GM21526 (cell line): ENCODE data around the gene SLC23A1.
"Not testable (repeated sequence)": the region's sequence is repeated elsewhere in the genome, so short reads cannot be mapped to it uniquely, and the experiment has no call there.

Experiments used
- ATAC-seq: cut with Tn5 transposase; IDR thresholded peaks from one replicate; pipeline ENCODE4 v1.9.1; 2021; ENCODE audit warnings: moderate library complexity; ENCODE audit not compliant: unreplicated experiment, low FRiP score

Gene SLC23A1

DNA sequence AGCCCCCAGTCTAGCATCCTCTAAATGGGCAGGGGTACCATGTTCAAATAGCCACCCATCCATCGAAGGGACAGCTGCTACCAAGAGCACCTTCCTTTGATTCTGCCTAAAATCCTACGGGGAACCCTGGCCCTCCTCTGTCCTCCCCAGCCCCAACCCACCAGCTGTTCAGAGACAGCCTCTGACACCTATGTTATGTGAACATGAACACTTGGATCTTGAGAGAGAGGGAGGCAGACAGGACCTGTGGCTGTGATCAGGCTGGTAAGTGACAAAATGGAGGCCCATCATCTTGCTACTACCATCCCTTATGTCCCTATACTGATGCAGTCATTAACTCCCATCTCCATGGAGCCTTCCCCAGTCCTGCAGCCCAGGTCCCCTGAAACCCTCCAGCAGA is 8.2 kb downstream of the SLC23A1 start:
- no peak for ATAC-seq

DNA sequence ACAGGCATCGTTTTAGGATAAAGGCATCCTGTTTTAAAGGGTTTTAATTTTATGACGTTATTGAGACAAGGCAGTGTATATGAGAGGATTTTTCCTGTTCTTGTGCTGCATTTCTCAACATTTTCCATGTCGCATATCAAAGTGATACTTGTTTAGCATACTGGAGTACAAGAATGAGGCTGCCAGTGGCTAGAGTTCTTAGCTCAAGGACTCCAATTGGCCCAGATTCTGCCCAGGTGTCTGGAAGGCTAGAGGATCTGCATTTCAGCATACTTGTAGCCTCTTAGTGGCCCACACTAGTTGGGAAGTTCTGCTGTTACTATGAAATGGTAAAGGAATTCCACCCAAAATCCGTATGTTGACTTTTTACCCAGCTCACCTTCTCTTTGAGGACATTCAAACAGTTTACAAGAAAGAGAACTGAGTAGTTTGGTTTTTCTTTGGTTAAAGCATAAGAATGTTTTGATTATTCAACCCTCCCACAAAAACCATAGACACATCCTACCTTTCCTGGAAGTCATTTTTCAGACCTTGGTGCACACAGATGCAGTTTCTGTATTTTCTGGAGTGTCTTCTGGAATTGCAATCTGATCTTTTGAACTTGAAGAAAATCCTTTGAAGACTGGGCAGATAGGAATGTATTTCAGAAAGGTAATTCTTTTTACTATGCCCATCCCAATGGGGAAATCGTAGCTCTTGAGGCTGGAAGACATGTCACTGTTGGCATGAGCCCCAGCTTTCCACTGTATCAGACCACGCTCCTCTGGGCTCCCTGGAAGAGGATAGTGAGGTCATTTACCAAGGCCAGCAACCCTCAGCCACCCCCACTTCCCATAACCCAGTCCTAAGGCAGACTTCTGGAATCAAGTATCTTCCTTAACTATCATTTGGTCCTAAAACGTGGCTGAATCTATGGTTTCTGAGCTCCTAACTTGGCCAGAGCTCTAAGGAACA is 11.3 kb downstream of the SLC23A1 start:
- ATAC-seq: no peak

DNA sequence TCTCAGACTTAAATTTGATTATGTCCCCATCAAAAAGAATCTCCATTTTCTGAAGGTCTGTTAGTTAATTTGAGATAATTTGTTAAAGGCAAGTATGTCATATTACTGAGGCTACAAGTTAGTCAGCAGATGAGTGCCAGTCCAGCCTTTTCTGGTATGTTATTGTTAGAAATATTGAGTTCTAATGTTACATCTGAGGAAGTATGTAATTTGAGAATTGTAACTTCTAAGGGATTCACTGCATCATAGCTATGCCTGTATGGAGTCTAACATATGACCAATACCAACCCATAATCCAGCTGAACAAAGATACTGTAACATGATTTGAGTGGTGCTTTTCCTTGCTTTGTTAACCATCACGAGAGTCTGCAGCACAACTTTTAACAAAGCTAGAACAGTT is 13.9 kb downstream of the SLC23A1 start:
- ATAC-seq: no peak

DNA sequence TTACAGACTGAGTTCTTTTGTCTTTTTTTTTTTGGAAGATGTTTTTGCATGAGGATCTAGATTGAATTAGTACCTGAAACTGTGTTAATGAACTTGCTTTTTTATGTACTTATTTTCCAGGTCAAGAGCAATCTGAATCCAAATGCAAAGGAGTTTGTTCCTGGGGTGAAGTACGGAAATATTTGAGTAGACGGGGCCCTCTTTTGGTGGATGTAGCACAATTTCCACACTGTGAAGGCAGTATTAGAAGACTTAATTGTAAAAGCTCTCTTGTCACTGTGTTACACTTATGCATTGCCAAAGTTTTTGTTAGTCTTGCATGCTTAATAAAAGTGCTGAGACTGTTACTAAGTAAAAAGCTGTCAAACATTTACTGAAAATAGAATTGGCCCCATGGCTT is 14.5 kb downstream of the SLC23A1 start:
- ATAC-seq: no peak

DNA sequence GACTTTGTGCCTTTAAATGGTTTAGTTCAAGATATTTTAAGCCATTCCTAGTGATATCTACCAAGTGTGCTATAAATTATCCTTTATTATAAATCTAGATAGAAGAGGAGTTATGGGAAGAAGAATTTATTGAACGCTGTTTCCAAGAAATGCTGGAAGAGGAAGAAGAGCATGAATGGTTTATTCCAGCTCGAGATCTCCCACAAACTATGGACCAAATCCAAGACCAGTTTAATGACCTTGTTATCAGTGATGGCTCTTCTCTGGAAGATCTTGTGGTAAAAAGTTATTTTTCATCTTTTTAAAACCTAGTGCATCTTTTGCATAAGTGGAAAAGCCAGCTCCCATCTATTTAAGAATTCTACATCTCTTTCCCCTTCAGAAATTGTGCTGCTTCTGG is 18.6 kb downstream of the SLC23A1 start:
- ATAC-seq: no peak

DNA sequence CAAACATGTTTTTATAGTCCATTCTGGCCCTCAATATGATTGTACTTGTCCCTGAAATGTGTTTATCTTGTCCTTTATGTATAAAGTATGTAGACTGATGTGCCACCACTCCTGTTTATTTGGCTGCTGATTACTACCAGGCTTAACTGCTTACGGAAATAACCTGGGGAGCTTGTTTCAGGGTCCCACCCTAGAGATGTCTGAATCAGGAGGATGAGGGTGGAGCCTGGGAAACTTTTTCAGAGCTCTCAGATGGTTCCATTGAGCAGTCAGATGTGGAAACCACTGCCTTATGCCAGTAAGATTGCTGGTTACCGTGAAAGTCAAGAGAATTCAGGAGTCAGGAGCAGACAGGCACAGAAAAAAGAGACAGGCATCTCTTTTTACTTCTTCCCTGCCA is 19.2 kb downstream of the SLC23A1 start:
- ATAC-seq: no peak

DNA sequence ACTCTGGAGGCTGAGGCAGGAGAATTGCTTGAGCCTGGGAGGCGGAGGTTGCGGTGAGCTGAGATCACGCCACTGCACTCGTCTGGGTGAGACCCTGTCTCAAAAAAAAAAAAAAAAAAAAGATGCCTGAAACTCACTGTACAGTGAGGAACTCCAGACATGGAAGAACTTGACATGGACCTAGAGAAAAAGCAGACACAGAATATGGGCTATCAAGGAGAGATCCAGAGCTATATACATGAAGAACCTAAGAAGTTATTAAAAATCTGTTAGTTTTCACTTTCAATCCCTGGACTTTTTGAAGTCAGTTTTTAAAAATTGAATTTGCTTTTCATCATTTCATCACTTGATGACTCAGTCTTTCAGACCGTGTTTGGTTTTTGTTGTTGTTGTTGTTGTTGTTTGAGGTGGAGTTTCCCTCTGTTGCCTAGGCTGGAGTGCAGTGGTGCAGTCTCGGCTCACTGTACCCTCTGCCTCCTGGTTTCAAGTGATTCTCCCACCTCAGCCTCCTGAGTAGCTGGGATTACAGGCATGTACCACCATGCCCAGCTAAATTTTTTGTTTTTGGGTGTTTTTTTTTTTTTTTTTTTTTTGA is 21.2 kb downstream of the SLC23A1 start:
- ATAC-seq: no peak

DNA sequence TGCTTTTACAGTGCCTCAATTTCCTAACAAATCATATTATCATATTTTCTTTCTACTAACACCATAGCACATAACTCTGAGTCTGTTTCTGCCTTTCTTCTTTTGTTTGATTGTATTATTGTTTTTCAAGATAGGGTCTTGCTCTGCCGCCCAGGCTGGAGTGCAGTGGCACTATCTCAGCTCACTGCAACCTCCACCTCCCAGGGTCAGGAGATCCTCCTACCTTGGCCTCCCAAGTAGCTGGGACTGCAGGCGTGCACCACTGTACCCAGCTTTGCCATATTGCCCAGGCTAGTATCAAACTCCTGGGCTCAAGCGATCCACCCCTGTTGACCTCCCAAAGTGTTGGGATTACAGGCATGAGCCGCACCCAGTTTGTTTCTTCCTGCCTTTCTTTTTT is 22.7 kb downstream of the SLC23A1 start:
- ATAC-seq: no peak

DNA sequence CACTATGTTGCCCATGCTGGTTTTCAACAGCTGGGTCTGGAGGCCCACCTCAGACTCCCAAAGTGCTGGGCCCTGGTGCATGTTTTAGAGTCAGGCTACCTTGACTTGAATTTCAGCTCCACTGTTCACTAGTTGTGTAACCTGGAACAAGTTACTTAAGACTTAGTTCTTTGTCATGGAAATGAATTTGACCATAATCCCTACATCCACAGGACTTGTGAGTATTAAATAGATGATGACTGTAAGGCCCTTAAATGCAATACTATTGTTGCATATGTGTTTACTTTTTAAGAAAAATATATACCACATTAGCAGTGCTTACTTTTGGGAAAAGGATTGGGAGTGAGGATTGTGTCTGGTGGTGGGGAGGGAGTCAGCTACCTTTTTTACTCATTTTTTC is 25.0 kb downstream of the SLC23A1 start:
- ATAC-seq: no peak

DNA sequence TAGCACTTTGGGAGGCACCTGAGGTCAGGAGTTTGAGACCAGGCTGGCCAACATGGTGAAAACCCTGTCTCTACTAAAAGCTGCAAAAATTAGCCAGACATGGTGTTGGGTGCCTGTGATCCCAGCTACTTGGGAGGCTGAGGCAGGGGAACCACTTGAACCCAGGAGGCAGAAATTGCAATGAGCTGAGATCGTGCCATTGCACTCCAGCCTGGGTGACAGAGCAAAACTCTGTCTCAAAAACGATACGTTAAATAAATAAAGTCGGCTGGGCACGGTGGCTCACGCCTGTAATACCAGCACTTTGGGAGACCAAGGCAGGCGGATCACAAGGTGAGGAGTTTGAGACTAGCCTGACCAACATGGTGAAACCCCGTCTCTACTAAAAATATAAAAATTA is 27.2 kb downstream of the SLC23A1 start:
- ATAC-seq: not testable (repeated sequence)

DNA sequence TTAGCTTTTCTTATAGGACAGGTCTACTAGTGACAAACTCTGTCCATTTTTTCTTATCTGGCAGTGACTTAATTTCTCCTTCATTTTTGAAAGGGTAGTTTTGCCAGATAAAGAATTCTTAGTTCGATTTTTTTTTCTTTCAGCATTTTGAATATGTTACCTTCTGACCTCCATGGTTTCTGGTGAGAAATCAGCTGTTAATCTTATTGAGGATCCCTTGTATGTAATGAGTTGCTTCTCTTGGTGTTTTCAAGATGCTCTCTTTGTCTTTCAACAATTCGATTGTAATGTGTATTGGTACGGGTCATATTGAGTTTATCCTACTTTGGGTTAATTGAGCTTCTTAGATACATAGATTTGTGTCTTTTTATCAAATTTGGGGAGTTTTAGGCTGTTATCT is 28.9 kb downstream of the SLC23A1 start:
- ATAC-seq: no peak

DNA sequence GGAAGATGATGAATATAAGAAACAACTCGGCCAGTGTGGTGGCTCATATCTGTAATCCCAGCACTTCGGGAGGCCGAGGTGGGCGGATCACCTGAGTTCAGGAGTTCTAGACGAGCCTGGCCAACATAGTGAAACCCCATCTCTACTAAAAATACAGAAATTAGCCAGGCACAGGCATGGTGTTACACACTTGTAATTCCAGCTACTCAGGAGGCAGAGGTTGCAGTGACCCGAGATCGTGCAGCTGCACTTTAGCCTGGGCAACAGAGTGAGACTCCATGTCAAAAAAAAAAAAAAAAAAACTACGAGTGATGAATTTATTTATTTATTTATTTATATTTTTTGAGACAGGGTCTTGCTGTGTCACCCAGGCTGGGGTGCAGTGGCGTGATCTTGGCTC is 35.2 kb downstream of the SLC23A1 start:
- not testable (repeated sequence) for ATAC-seq

DNA sequence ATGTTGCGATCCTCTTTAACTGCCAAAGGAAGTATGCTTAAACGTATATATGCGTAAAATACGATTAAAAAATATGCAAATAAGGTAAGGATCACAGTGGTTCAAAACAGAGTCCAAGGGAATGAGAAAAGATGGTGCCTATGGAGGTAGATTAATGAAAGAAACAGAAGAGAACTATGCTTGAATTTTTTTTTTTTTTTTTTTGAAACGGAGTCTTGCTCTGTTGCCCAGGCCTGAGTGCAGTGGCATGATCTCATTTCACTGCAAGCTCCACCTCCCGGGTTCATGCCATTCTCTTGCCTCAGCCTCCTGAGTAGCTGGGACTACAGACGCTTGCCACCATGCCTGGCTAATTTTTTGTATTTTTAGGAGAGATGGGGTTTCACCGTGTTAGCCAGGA is 37.7 kb downstream of the SLC23A1 start:
- not testable (repeated sequence) for ATAC-seq

DNA sequence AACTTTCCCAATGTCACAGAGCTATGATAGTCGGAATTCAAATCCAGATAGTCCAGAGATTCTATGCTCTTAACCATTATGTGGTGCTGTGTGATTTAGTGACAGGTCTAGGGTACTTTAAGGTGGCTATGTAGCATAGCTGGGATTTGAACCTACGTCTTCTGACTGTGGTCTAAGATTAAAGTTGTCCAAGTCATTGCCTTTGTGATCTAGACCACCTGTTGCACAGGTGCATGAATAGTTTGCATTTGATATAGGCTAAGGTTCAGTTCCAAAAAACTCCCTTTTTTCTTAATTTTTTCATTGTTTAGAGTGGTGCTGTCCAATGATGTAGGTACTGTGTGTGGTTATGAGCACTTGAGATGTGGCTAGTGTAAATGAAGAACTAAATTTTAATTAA is 38.9 kb downstream of the SLC23A1 start:
- no peak for ATAC-seq

DNA sequence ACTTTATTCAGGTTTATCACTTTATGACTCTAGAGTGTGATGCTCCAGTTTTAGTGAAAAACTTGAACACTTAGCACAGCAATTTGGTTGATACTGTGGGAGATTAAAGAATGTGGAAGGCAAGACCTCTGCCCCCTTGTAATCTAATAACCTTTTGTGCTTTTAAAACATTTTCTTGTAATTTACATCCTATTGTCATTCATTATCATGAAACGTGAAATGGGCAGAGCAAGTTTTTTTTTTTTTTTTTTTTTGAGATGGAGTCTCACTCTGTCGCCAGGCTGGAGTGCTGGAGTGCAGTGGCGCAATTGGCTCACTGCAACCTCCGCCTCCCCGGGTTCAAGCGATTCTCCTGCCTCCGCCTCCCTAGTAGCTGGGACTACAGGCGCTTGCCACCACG is 39.6 kb downstream of the SLC23A1 start:
- ATAC-seq: no peak

DNA sequence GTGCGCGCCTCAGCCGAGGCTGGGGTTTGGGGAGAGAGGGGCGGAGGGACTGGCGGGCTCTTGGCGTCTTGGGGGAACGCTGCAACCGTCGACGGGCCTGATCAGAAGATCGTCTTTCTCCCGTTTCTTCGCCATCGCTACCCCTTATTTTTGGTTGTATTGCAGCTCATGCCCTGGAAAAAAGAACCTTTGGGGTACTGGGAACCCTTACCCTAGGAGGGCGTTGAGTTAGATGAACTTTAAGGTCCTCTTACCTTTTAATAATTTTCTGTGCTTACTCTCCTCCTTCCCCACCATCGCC is 40.7 kb downstream of the SLC23A1 start:
- no peak for ATAC-seq

DNA sequence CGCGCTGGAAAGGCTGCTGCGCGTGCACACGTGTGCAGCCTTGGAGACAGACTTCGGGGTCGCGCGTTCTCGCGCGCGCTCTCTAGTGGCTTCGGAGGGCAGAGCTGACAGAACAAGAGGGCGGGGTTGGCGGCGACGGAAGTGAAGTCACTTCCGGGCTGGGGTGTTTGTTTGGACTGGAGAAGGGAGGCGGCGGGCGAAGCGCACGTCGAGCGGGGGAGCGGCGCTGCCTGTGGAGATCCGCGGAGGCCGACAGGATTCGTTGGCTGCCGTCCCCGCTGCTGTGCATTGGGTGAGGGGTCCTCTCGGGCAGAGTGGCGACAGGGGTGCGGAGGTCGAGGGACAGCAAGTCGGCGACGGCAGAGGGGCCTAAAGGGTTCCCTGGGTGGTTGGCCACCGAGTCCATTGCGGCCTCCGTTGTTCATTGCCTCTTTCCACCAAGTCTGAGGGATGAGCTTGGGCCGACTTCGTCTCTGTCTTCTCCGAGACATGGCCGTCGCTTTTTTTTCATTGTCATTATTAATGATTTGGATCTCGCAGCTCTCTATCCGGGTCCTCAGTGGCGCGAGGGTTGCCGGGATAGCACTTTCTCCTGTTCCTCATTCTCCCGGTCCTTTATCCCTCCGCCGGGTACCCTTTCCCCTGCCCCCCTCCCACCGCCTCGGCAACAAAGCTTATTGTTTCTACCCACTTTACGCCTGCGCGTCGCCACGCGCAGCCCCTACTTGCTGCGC is 41.2 kb downstream of the SLC23A1 start, which contains the start of gene PAIP2:
PAIP2 (plus strand) TSS at position 166 of the 734 bp plus-strand sequence. CDS start 21,931 bp downstream, outside the sequence.
- ATAC-seq: peak; percentile 82

DNA sequence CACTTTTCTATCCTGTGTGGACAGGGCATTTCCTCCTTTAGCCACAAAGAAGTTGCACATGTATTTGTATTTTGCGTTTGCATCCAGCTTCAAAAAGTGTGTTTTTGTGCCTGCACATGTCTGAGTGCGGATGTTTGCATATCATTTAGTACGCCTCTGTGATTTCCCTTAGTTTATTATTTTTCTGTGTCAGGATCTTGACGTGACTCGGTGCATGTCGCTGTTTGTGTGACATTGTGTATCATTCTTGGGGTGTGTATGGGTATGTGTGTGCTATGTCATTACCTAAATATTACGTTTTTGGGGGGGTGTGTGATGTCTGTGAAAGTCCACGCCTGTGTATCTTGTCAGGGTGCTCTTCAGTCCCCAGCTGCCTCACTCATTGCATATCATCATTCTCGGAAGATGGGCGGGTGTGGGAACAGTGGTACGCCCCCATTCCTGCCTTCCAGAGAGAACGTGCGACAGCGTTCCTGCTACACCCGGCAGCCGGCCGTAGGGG is 41.9 kb downstream of the SLC23A1 start:
- peak; percentile 8 for ATAC-seq

DNA sequence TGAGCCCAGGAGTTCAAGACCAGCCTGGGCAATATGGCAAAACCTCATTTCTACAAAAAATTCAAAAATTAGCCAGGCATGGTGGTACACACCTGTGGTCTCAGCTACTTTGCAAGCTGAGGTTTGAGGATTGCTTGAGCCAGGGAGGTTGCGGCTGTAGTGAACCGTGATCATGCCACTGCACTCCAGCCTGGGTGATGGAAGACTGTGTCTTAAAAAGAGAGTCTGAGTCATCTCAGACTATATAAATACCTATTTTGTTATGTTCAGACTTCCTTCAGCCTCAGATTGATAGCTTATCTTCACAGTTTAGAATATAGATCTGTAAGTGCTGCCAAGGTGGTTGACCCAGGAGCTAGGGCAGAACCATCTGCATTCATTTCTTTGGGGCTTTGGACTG is 43.0 kb downstream of the SLC23A1 start:
- ATAC-seq: no peak

DNA sequence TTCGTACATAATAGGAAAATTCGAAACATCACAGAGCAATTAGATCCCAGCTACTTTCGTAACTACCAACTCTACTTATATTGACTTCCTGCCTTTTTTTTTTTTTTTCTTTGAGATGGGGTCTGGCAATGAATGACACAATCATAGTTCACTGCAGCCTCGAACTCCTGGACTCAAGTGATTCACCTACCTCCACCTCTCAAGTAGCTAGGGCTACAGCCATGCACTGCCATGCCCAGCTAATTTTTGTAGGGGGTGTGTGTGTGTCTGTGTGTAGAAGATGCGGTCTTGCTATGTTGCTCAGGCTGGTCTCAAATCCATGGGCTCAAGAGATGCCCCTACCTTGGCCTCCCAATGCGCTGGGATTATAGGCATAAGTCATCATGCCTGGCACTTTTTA is 47.3 kb downstream of the SLC23A1 start:
- ATAC-seq: no peak
